Neutrophil (primary cell): Measurements from ENCODE around the gene AVPI1.
"Not testable (repeated sequence)": the region's sequence is repeated elsewhere in the genome, so short reads cannot be mapped to it uniquely, and the experiment has no call there.

Experiments used
- H3K27ac ChIP-seq: fragments of 200-600 bp; sonication (generic); 2 replicates; pipeline ENCODE4 v1.5.1; 2016; ENCODE audit warnings: mild to moderate bottlenecking, moderate library complexity
- H3K27me3 ChIP-seq: fragments of 200-600 bp; sonication (generic); 2 replicates; pipeline ENCODE4 v1.6.0; 2016; ENCODE audit warnings: mild to moderate bottlenecking
- H3K36me3 ChIP-seq: fragments of 200-600 bp; sonication (generic); 2 replicates; pipeline ENCODE4 v1.5.1; 2017
- H3K4me1 ChIP-seq, 2 experiments: fragments of 200-600 bp in 1 of 2; sonication (generic) in 1 of 2; 1 replicate in 1 of 2; 2 replicates in 1 of 2; pipeline versions ENCODE4 v1.5.1 to v1.6.1; 2013 to 2016; ENCODE audit warnings: low read depth in 1 of 2, low read length in 1 of 2, mild to moderate bottlenecking in 1 of 2, moderate library complexity in 1 of 2; ENCODE audit not compliant: control insufficient read depth in 1 of 2, insufficient read depth in 1 of 2
- H3K4me3 ChIP-seq, 2 experiments: fragments of 200-600 bp in 1 of 2; sonication (generic) in 1 of 2; 1 replicate in 1 of 2; 2 replicates in 1 of 2; pipeline ENCODE4 v1.5.1; 2013 to 2016; ENCODE audit warnings: low read depth in 1 of 2, low read length in 1 of 2, mild to moderate bottlenecking in 1 of 2, moderate library complexity in 1 of 2
- H3K9me3 ChIP-seq: fragments of 200-600 bp; sonication (generic); 2 replicates; pipeline ENCODE4 v1.5.1; 2016
- TF ChIP-seq, protein P1 (sequence below): fragments of 200-600 bp; sonication (generic); IDR thresholded peaks from 2 replicates; pipeline ENCODE4 v1.5.1; 2016; ENCODE audit warnings: antibody characterized with exemption

Gene AVPI1

DNA sequence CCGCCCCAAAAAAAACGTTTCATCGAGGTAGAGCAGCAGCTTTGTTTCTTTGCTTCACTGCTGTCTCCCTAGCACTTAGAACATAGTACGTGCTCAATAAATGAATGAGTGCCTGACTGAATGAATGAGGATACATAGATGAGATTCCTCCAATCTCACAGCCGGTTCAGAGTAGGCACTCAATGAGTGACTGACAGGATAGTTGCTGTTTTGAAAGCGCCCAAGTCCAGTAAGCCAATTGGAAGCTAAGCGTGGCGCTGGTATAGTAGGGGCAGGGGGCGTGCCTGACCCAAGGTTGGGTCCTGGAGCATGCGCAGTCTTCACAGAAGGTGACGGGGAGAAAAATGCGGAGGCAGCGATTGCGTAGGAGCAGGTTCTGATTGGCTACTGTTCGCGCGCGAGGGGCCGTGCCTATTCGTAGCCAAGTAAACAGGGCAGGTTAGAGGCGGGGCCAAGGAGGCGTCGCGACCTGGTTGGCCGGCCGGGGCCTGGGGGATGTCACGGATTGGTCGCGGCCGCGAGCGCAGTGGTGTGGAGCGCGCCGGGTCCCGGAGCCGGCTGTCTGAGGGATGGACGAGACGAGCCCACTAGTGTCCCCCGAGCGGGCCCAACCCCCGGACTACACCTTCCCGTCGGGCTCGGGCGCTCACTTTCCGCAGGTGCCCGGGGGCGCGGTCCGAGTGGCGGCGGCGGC is 46.7 kb downstream of the AVPI1 start, which contains the start of gene PI4K2A:
Gene PI4K2A (plus strand): TSS at position 498 of the 694 bp plus-strand sequence. CDS start 72 bp downstream, at position 570.
- H3K36me3 ChIP-seq = no peaks in the 10 kb centered on the region
- TF ChIP-seq, protein P1, sequence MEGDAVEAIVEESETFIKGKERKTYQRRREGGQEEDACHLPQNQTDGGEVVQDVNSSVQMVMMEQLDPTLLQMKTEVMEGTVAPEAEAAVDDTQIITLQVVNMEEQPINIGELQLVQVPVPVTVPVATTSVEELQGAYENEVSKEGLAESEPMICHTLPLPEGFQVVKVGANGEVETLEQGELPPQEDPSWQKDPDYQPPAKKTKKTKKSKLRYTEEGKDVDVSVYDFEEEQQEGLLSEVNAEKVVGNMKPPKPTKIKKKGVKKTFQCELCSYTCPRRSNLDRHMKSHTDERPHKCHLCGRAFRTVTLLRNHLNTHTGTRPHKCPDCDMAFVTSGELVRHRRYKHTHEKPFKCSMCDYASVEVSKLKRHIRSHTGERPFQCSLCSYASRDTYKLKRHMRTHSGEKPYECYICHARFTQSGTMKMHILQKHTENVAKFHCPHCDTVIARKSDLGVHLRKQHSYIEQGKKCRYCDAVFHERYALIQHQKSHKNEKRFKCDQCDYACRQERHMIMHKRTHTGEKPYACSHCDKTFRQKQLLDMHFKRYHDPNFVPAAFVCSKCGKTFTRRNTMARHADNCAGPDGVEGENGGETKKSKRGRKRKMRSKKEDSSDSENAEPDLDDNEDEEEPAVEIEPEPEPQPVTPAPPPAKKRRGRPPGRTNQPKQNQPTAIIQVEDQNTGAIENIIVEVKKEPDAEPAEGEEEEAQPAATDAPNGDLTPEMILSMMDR = peak; percentile 65
- peak within 1 kb of the TSS; percentile 68 to 83 for H3K4me3 ChIP-seq
- H3K9me3 ChIP-seq = no peaks in the 10 kb centered on the region
- peaks cover 13% of the 10 kb centered on the region in 2 experiments for H3K4me1 ChIP-seq
- peak within 1 kb of the TSS; percentile 84 for H3K27ac ChIP-seq
- H3K27me3 ChIP-seq = peaks cover 55% of the 10 kb centered on the region

DNA sequence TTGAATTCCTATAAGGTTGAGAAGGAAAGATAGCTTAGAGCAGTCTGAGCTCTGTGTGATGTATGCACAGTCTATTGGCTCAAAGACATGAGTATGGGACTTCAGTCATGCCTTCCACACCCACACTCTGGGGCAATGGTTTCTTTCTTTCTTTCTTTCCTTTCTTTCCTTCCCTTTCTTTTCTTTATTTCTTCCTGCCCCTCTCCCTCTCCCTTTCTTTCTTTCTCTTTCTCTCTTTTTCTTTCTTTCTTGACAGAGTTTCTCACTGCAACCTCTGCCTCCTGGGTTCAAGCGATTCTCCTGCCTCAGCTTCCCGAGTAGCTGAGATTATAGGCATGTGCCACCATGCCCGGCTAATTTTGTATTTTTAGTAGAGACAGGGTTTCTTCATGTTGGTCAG is 48.0 kb downstream of the AVPI1 start:
- H3K36me3 ChIP-seq, H3K4me3 ChIP-seq, H3K9me3 ChIP-seq, H3K27ac ChIP-seq: not testable (repeated sequence)
- peaks cover 13% of the 10 kb centered on the region in 2 experiments for H3K4me1 ChIP-seq
- H3K27me3 ChIP-seq = peaks cover 55% of the 10 kb centered on the region

DNA sequence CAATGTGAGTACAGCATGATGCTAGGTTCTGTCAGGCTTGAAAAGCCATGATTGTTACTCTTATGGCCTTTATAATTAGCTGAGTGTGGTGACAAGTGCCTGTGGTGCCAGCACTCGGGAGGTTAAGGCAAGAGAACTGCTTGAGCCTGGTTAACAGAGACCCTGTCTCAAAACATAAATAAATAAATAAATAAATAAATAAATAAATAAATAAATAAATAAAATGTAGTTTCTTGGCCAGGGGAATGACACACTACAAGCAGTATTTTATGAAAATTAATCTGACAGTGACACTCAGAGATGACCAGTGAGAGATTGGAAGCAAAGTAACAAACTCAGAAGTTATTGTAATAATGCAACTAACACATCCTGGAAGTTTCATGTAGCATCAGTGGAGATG is 51.5 kb downstream of the AVPI1 start:
- Histone ChIP-seq H3K27me3 (peaks cover 44% of the 10 kb centered on the region), H3K9me3 (no peaks in the 10 kb centered on the region), H3K27ac (no peak overlapping the region), H3K4me3 (no peak overlapping the region), H3K4me1 (peaks cover 17% of the 10 kb centered on the region in 2 experiments), H3K36me3 (no peaks in the 10 kb centered on the region)
- TF ChIP-seq, protein P1 = no peak

DNA sequence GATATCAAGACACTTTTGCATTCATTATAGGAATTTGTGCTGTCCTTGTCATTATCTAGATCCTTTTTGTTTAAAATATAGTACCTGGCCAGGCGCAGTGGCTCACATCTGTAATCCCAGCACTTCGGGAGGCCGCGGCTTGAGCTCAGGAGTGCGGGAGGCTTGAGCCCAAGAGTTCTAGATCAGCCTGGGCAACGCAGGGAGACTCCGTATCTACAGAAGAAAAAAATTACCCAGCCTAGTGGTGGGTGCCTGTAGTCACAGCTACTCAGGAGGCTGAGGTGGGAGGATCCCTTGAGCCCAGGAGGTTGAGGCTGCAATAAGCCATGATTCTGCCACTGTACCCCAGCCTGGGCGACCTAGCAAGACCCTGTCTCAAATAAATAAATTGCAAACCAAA is 53.1 kb downstream of the AVPI1 start:
- H3K27ac ChIP-seq = no peak overlapping the region
- peaks cover 12 to 13% of the 10 kb centered on the region in 2 experiments for H3K4me1 ChIP-seq
- H3K36me3 ChIP-seq = no peaks in the 10 kb centered on the region
- TF ChIP-seq, protein P1 = no peak
- H3K27me3 ChIP-seq = peaks cover 28% of the 10 kb centered on the region
- no peaks in the 10 kb centered on the region for H3K9me3 ChIP-seq
- peak overlapping the region; percentile 58 to 66 for H3K4me3 ChIP-seq

DNA sequence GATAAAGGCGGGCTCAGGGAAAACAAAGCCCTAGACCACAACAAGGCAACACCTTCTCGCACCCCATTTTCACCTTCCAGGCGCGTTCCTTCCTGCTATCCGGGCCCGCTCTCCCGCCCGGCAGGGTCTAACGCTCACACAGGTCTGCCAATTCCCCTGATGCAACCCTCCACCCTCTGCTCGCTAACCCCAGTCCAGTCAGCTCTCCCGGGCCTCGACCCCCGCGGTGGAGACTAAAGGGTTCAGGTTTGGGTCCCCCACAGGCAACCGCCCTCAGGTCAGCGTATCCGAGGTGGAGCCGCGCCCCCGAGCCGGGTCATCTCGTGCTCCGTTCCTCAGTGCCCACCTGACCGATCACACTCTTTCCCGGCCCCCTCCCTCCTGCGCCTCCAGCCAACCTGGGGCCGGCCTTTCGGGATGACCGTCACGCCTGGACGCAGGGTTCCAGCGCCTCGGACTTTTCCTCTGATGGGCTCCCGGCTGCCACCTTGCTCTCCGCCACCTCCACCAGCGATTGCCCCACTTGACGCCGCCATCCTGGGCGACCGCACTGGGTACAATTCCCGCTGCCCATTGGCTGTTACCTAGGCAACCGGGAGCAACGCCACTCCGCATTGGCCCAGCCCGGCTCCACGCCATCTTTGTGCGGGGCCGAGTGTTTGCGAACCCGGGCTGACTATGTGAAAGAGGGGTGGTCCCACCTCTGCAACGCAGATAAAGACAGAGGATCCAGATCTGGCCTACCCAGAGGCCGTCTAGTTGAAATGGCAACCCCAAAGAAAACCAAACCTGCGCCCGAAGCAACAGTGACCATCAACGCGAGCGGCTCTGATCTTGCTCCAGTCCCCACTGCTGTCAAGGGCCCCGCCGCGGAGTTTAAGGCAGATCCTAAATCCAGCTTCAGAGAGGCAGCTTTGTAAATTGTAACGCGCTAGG is 53.8 kb downstream of the AVPI1 start, which contains the start of gene MORN4:
Gene MORN4 (minus strand): TSS at position 552 of the 936 bp plus-strand sequence. CDS start 13,847 bp downstream, outside the sequence.
- Histone ChIP-seq H3K27me3 (peaks cover 21% of the 10 kb centered on the region), H3K4me1 (peaks cover 12 to 13% of the 10 kb centered on the region in 2 experiments), H3K27ac (no peak within 1 kb of the TSS), H3K9me3 (no peaks in the 10 kb centered on the region), H3K4me3 (peak within 1 kb of the TSS; percentile 58 to 66), H3K36me3 (no peaks in the 10 kb centered on the region)
- TF ChIP-seq, protein P1 = no peak
